ENCODE results near the gene PRRG4.
A peak's percentile ranks its signal among the peaks of the same experiment; 100 is the strongest.
"Not testable (repeated sequence)": the region's sequence is repeated elsewhere in the genome, so short reads cannot be mapped to it uniquely, and the experiment has no call there.

PRRG4 gene

GRCh38 chr11:32858731-32859130 lies 29.0 kb downstream of the PRRG4 start:
- Histone ChIP-seq H3K4ac (ENCODE audit: low read depth, low read length) (no peak overlapping the region), H3K23ac (ENCODE audit: low read length) (no peak overlapping the region), H2BK5ac (ENCODE audit: low read length) (no peak overlapping the region), H4K8ac (ENCODE audit: low read depth, low read length) (no peak overlapping the region), H3K56ac (ENCODE audit: low read length) (no peak overlapping the region), H3K4me2 (ENCODE audit: low read length) (no peak overlapping the region), H3K9ac (ENCODE audit: low read length) (no peak overlapping the region), H2AK5ac (ENCODE audit: low read length) (no peak overlapping the region), H3K79me2 (ENCODE audit: control insufficient read depth, insufficient read depth, low read length) (no peaks in the 10 kb centered on the region), H3K36me3 (ENCODE audit: control insufficient read depth, insufficient read depth, low read length) (no peaks in the 10 kb centered on the region), H3K79me1 (ENCODE audit: low read length) (no peaks in the 10 kb centered on the region), H3K4me3 (ENCODE audit: low read length) (no peak overlapping the region), H3K27me3 (ENCODE audit: insufficient read depth, low read length, poor library complexity) (no peaks in the 10 kb centered on the region), H2BK120ac (ENCODE audit: low read depth, low read length) (no peak overlapping the region), H3K18ac (ENCODE audit: low read length) (no peak overlapping the region), H4K5ac (ENCODE audit: low read length) (no peak overlapping the region), H3K27ac (ENCODE audit: low read depth, low read length) (no peak overlapping the region), H3K4me1 (ENCODE audit: control insufficient read depth, low read depth, low read length) (no peaks in the 10 kb centered on the region), H2BK15ac (replicated peaks; ENCODE audit: low read depth) (no peak overlapping the region)
- DNase-seq = peak; percentile 7
- WGBS (ENCODE audit: extremely low coverage, insufficient coverage, low lambda C conversion rate) = no CpG with 5 or more reads among the region's 1 CpG

- Histone ChIP-seq H3K18ac (ENCODE audit: low read length) (no peak overlapping the region), H3K79me2 (ENCODE audit: control insufficient read depth, insufficient read depth, low read length) (no peaks in the 10 kb centered on the region), H3K27me3 (ENCODE audit: insufficient read depth, low read length, poor library complexity) (no peaks in the 10 kb centered on the region), H3K4me3 (ENCODE audit: low read length) (no peak overlapping the region), H3K4me1 (ENCODE audit: control insufficient read depth, low read depth, low read length) (no peaks in the 10 kb centered on the region), H4K5ac (ENCODE audit: low read length) (no peak overlapping the region), H4K8ac (ENCODE audit: low read depth, low read length) (no peak overlapping the region), H3K56ac (ENCODE audit: low read length) (no peak overlapping the region), H3K27ac (ENCODE audit: low read depth, low read length) (no peak overlapping the region), H3K79me1 (ENCODE audit: low read length) (no peaks in the 10 kb centered on the region), H3K23ac (ENCODE audit: low read length) (no peak overlapping the region), H2AK5ac (ENCODE audit: low read length) (no peak overlapping the region), H3K36me3 (ENCODE audit: control insufficient read depth, insufficient read depth, low read length) (no peaks in the 10 kb centered on the region), H2BK15ac (replicated peaks; ENCODE audit: low read depth) (no peak overlapping the region), H3K9ac (ENCODE audit: low read length) (no peak overlapping the region), H2BK5ac (ENCODE audit: low read length) (no peak overlapping the region), H2BK120ac (ENCODE audit: low read depth, low read length) (no peak overlapping the region), H3K4ac (ENCODE audit: low read depth, low read length) (no peak overlapping the region), H3K4me2 (ENCODE audit: low read length) (no peak overlapping the region)
- DNase-seq = no peak
- WGBS (ENCODE audit: extremely low coverage, insufficient coverage, low lambda C conversion rate) = no CpG with 5 or more reads among the region's 3 CpGs
These were observed 32.3 kb downstream of the PRRG4 start for GRCh38 chr11:32861850-32862577.

DNA sequence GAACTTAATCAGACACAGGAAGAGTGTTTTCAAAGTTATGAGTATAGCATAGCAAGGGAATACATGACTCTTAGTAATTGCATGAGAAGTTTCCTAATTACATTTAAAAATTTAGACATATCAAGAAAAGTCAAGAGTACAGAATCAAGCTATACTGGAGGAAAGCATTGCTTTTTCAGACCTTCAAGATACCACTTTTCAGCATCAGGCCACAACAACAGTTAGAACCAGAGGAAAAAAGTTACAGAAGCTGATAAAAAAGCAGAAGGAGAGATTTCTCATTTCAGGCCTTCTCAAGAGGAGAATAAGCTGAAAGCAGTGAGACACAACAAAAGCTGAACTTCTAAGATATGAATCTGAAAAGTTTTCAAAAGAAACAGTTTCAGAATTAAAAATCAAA lies 34.8 kb downstream of the PRRG4 start:
- H3K9ac ChIP-seq (ENCODE audit: low read length) = no peak overlapping the region
- no peak overlapping the region for H3K18ac ChIP-seq (ENCODE audit: low read length)
- DNase-seq = no peak
- no peak overlapping the region for H3K4me3 ChIP-seq (ENCODE audit: low read length)
- H3K79me1 ChIP-seq (ENCODE audit: low read length) = no peaks in the 10 kb centered on the region
- no peak overlapping the region for H4K8ac ChIP-seq (ENCODE audit: low read depth, low read length)
- no peak overlapping the region for H2BK120ac ChIP-seq (ENCODE audit: low read depth, low read length)
- H3K27me3 ChIP-seq (ENCODE audit: insufficient read depth, low read length, poor library complexity) = no peaks in the 10 kb centered on the region
- no peaks in the 10 kb centered on the region for H3K4me1 ChIP-seq (ENCODE audit: control insufficient read depth, low read depth, low read length)
- H3K36me3 ChIP-seq (ENCODE audit: control insufficient read depth, insufficient read depth, low read length) = no peaks in the 10 kb centered on the region
- H3K4me2 ChIP-seq (ENCODE audit: low read length) = no peak overlapping the region
- H2BK5ac ChIP-seq (ENCODE audit: low read length) = no peak overlapping the region
- H4K5ac ChIP-seq (ENCODE audit: low read length) = no peak overlapping the region
- no peak overlapping the region for H3K27ac ChIP-seq (ENCODE audit: low read depth, low read length)
- H3K23ac ChIP-seq (ENCODE audit: low read length) = no peak overlapping the region
- no peak overlapping the region for H2BK15ac ChIP-seq (replicated peaks; ENCODE audit: low read depth)
- H3K79me2 ChIP-seq (ENCODE audit: control insufficient read depth, insufficient read depth, low read length) = no peaks in the 10 kb centered on the region
- no peak overlapping the region for H3K56ac ChIP-seq (ENCODE audit: low read length)
- no peak overlapping the region for H2AK5ac ChIP-seq (ENCODE audit: low read length)
- no peak overlapping the region for H3K4ac ChIP-seq (ENCODE audit: low read depth, low read length)

- not testable (repeated sequence) for DNase-seq; H3K27ac ChIP-seq (ENCODE audit: low read depth, low read length); H4K8ac ChIP-seq (ENCODE audit: low read depth, low read length); H3K9ac ChIP-seq (ENCODE audit: low read length); H3K79me2 ChIP-seq (ENCODE audit: control insufficient read depth, insufficient read depth, low read length); H3K27me3 ChIP-seq (ENCODE audit: insufficient read depth, low read length, poor library complexity); H3K79me1 ChIP-seq (ENCODE audit: low read length); H3K4ac ChIP-seq (ENCODE audit: low read depth, low read length); H2BK5ac ChIP-seq (ENCODE audit: low read length); H3K4me1 ChIP-seq (ENCODE audit: control insufficient read depth, low read depth, low read length); H3K4me2 ChIP-seq (ENCODE audit: low read length); H3K23ac ChIP-seq (ENCODE audit: low read length); H3K4me3 ChIP-seq (ENCODE audit: low read length); H2BK15ac ChIP-seq (replicated peaks; ENCODE audit: low read depth); H4K5ac ChIP-seq (ENCODE audit: low read length); H3K18ac ChIP-seq (ENCODE audit: low read length); H2BK120ac ChIP-seq (ENCODE audit: low read depth, low read length); H3K56ac ChIP-seq (ENCODE audit: low read length); H2AK5ac ChIP-seq (ENCODE audit: low read length); H3K36me3 ChIP-seq (ENCODE audit: control insufficient read depth, insufficient read depth, low read length)
- no CpG with 5 or more reads among the region's 4 CpGs for WGBS (ENCODE audit: extremely low coverage, insufficient coverage, low lambda C conversion rate)
These were observed 39.0 kb downstream of the PRRG4 start for GRCh38 chr11:32868752-32869151.

- no peak overlapping the region for H3K23ac ChIP-seq (ENCODE audit: low read length)
- H2BK120ac ChIP-seq (ENCODE audit: low read depth, low read length) = no peak overlapping the region
- no peak overlapping the region for H2BK15ac ChIP-seq (replicated peaks; ENCODE audit: low read depth)
- no peak overlapping the region for H3K27ac ChIP-seq (ENCODE audit: low read depth, low read length)
- no peaks in the 10 kb centered on the region for H3K36me3 ChIP-seq (ENCODE audit: control insufficient read depth, insufficient read depth, low read length)
- H3K18ac ChIP-seq (ENCODE audit: low read length) = no peak overlapping the region
- H2BK5ac ChIP-seq (ENCODE audit: low read length) = no peak overlapping the region
- no peak overlapping the region for H3K4me2 ChIP-seq (ENCODE audit: low read length)
- no peaks in the 10 kb centered on the region for H3K79me1 ChIP-seq (ENCODE audit: low read length)
- H3K27me3 ChIP-seq (ENCODE audit: insufficient read depth, low read length, poor library complexity) = no peaks in the 10 kb centered on the region
- peak; percentile 64 for DNase-seq
- H3K4me1 ChIP-seq (ENCODE audit: control insufficient read depth, low read depth, low read length) = no peaks in the 10 kb centered on the region
- H3K4ac ChIP-seq (ENCODE audit: low read depth, low read length) = no peak overlapping the region
- H3K4me3 ChIP-seq (ENCODE audit: low read length) = no peak overlapping the region
- no peak overlapping the region for H4K5ac ChIP-seq (ENCODE audit: low read length)
- no peak overlapping the region for H4K8ac ChIP-seq (ENCODE audit: low read depth, low read length)
- H2AK5ac ChIP-seq (ENCODE audit: low read length) = no peak overlapping the region
- no peaks in the 10 kb centered on the region for H3K79me2 ChIP-seq (ENCODE audit: control insufficient read depth, insufficient read depth, low read length)
- H3K56ac ChIP-seq (ENCODE audit: low read length) = no peak overlapping the region
- H3K9ac ChIP-seq (ENCODE audit: low read length) = no peak overlapping the region
- no CpG with 5 or more reads among the region's 2 CpGs for WGBS (ENCODE audit: extremely low coverage, insufficient coverage, low lambda C conversion rate)
These were observed 40.9 kb downstream of the PRRG4 start for GRCh38 chr11:32870676-32871075.

DNA sequence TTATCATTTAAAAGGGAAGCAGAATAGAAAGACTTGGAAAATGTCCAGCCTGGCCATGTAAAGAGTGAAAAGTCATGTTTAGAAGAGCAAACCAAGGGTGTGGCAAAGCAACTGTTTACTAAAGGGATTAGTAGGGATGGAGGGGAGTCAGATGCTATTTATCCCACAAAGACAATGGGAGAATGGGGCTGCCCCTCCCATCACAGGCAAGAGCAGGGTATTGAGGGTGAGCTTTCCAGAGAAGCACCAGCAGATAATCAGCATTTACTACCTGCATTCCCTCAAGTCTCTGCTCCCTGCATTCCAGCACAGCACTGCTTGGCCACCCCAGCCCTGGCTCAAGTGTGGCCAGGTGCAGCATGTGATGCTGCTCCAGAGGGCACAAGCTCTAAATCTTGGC lies 44.4 kb downstream of the PRRG4 start:
- Histone ChIP-seq H2BK120ac (ENCODE audit: low read depth, low read length) (no peak overlapping the region), H2BK15ac (replicated peaks; ENCODE audit: low read depth) (no peak overlapping the region), H4K8ac (ENCODE audit: low read depth, low read length) (no peak overlapping the region), H3K79me1 (ENCODE audit: low read length) (no peaks in the 10 kb centered on the region), H3K36me3 (ENCODE audit: control insufficient read depth, insufficient read depth, low read length) (no peaks in the 10 kb centered on the region), H2AK5ac (ENCODE audit: low read length) (no peak overlapping the region), H3K9ac (ENCODE audit: low read length) (no peak overlapping the region), H3K27me3 (ENCODE audit: insufficient read depth, low read length, poor library complexity) (no peaks in the 10 kb centered on the region), H3K4ac (ENCODE audit: low read depth, low read length) (no peak overlapping the region), H3K18ac (ENCODE audit: low read length) (no peak overlapping the region), H2BK5ac (ENCODE audit: low read length) (no peak overlapping the region), H3K27ac (ENCODE audit: low read depth, low read length) (no peak overlapping the region), H3K4me3 (ENCODE audit: low read length) (no peak overlapping the region), H3K79me2 (ENCODE audit: control insufficient read depth, insufficient read depth, low read length) (no peaks in the 10 kb centered on the region), H3K4me1 (ENCODE audit: control insufficient read depth, low read depth, low read length) (no peaks in the 10 kb centered on the region), H4K5ac (ENCODE audit: low read length) (no peak overlapping the region), H3K56ac (ENCODE audit: low read length) (peak overlapping the region; percentile 34), H3K23ac (ENCODE audit: low read length) (no peak overlapping the region), H3K4me2 (ENCODE audit: low read length) (no peak overlapping the region)
- peak; percentile 55 for DNase-seq
